Measurements from ENCODE around the gene PITPNC1. TPM values are rescaled to one million over a fixed set of nuclear protein-coding genes. Genes with fewer than 3 reads are reported as not detected.
"Not testable (repeated sequence)": the region's sequence is repeated elsewhere in the genome, so short reads cannot be mapped to it uniquely, and the experiment has no call there.

Gene PITPNC1
- total RNA-seq = 15.1 and 21.7 TPM in 2 replicates

GRCh38 chr17:67376737-67377487, at the start of gene PITPNC1:
PITPNC1 (plus strand) TSS chr17:67377281.
- DNase-seq (ENCODE audit: low read depth in 2 of 2) = peak; percentile 63 to 90

GRCh38 chr17:67328026-67328425, 49.1 kb upstream of the PITPNC1 start:
- DNase-seq (ENCODE audit: low read depth in 2 of 2) = no peak

GRCh38 chr17:67331381-67332161, 45.5 kb upstream of the PITPNC1 start:
- DNase-seq (ENCODE audit: low read depth in 2 of 2) = not testable (repeated sequence)

GRCh38 chr17:67332162-67332508, 44.9 kb upstream of the PITPNC1 start:
- DNase-seq (ENCODE audit: low read depth in 2 of 2) = not testable (repeated sequence)

- no peak for DNase-seq (ENCODE audit: low read depth in 2 of 2)
Observed at GRCh38 chr17:67335245-67335835, 41.7 kb upstream of the PITPNC1 start.

- DNase-seq (ENCODE audit: low read depth in 2 of 2) = no peak
Observed at GRCh38 chr17:67336859-67337258, 40.2 kb upstream of the PITPNC1 start.

- DNase-seq (ENCODE audit: low read depth in 2 of 2) = not testable (repeated sequence)
Observed at GRCh38 chr17:67338353-67338752, 38.7 kb upstream of the PITPNC1 start.

GRCh38 chr17:67343237-67343636, 33.8 kb upstream of the PITPNC1 start:
- no peak for DNase-seq (ENCODE audit: low read depth in 2 of 2)

- no peak for DNase-seq (ENCODE audit: low read depth in 2 of 2)
Observed at GRCh38 chr17:67347826-67348225, 29.3 kb upstream of the PITPNC1 start.

GRCh38 chr17:67349420-67349819, 27.7 kb upstream of the PITPNC1 start:
- DNase-seq (ENCODE audit: low read depth in 2 of 2) = no peak

GRCh38 chr17:67353161-67353560, 23.9 kb upstream of the PITPNC1 start:
- DNase-seq (ENCODE audit: low read depth in 2 of 2) = no peak

- no peak for DNase-seq (ENCODE audit: low read depth in 2 of 2)
Observed at GRCh38 chr17:67353929-67354574, 23.0 kb upstream of the PITPNC1 start.

- DNase-seq (ENCODE audit: low read depth in 2 of 2) = no peak
Observed at GRCh38 chr17:67358612-67359011, 18.5 kb upstream of the PITPNC1 start.

- peak in 1 of 2 donors; percentile 35 for DNase-seq (ENCODE audit: low read depth in 2 of 2)
Observed at GRCh38 chr17:67359960-67360791, 16.9 kb upstream of the PITPNC1 start.

GRCh38 chr17:67360880-67361279, 16.2 kb upstream of the PITPNC1 start:
- no peak for DNase-seq (ENCODE audit: low read depth in 2 of 2)

- no peak for DNase-seq (ENCODE audit: low read depth in 2 of 2)
Observed at GRCh38 chr17:67362173-67362572, 14.9 kb upstream of the PITPNC1 start.

- DNase-seq (ENCODE audit: low read depth in 2 of 2) = no peak
Observed at GRCh38 chr17:67364847-67365737, 12.0 kb upstream of the PITPNC1 start.

GRCh38 chr17:67365738-67366192, 11.3 kb upstream of the PITPNC1 start:
- peak; percentile 77 to 78 for DNase-seq (ENCODE audit: low read depth in 2 of 2)

- peak; percentile 83 to 91 for DNase-seq (ENCODE audit: low read depth in 2 of 2)
Observed at GRCh38 chr17:67366193-67367157, 10.6 kb upstream of the PITPNC1 start, which contains the start of gene PSMD12. PSMD12 (minus strand) TSS chr17:67366577; CDS start chr17:67366519, 58 bp downstream.

All from dermis microvascular lymphatic vessel endothelial cell (primary cell).